Neural crest cell (in vitro differentiated cells): Measurements from ENCODE around the gene MC2R. TPM values are rescaled to one million over a fixed set of nuclear protein-coding genes. Genes with fewer than 3 reads are reported as not detected.

Source experiments
- DNase-seq: peaks from one replicate; pipeline ENCODE4 v3.0.0; 2021; ENCODE audit warnings: low read depth, mixed read lengths, low spot score
- H3K27ac Mint-ChIP-seq: one replicate; pipeline ENCODE4 v1.8.0; 2021; ENCODE audit warnings: mild to moderate bottlenecking, mixed read lengths; ENCODE audit not compliant: unreplicated experiment
- H3K27me3 Mint-ChIP-seq: 2 replicates; pipeline ENCODE4 v1.8.0; 2021; ENCODE audit warnings: low read depth, mild to moderate bottlenecking, mixed read lengths
- H3K36me3 Mint-ChIP-seq: 2 replicates; pipeline ENCODE4 v1.8.0; 2021; ENCODE audit warnings: low read depth, mild to moderate bottlenecking, mixed read lengths
- H3K4me1 Mint-ChIP-seq: 2 replicates; pipeline ENCODE4 v1.8.0; 2021; ENCODE audit warnings: mixed read lengths
- H3K4me3 Mint-ChIP-seq: one replicate; pipeline ENCODE4 v1.8.0; 2021; ENCODE audit warnings: mild to moderate bottlenecking, mixed read lengths
- H3K9me3 Mint-ChIP-seq: 2 replicates; pipeline ENCODE4 v1.8.0; 2021; ENCODE audit warnings: mixed read lengths
- total RNA-seq: library from RNA; stranded (reverse); gene quantifications from 2 replicates; pipeline ENCODE4 v1.2.1, GENCODE V29; 2021
- TF ChIP-seq, protein P1 (sequence below): fragments of 200-600 bp; sonication (generic); conservative IDR thresholded peaks from 2 replicates; pipeline ENCODE4 v1.5.0; 2021; ENCODE audit warnings: antibody characterized with exemption, mild to moderate bottlenecking

The MC2R gene
- total RNA-seq, 1 donor from 2014 or later, result not detected

DNA sequence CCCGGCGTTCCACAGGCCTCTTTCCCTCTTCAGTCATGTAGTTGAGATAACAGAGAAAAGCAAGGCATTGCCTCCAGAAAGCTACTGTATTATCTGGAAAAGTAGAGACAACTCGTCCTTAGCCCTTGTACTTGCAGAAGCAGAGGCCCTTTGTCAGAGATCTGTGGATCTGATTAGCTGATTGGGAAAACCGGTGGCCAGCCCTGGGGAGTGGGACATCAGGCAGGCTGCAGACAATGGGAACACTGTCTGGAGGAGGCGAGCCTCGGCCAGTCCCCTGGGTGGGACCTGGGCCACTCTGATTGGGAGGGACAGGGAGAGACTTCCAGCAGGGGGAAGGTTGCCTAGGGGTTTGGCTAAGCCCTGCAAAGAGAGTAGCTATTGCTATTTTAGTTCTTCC lies 1.2 kb upstream of the MC2R start:
- H3K27me3 Mint-ChIP-seq, result no peaks in the 10 kb centered on the region

DNA sequence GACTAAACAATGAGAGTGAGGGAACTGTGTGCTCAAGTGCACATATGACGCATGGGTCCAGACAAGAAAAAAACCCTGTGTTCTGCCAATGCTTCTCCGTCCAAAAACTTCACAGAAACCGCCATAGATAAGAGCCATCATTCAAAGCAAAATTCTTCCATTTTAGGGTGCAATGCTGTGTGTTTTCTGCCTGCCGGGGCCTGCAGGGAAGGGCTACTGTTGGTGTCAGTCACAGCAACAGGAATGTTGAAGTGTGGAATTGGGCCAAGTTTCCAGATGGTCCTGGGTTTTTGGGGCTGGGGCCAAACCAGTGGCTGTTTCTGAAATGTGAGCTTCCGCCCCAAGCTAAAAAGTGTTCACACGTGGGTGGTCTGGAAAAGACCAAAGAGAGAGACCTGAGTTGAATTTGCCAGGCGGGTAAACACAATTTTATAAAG lies 677 bp upstream of the MC2R start:
- Mint-ChIP-seq H3K9me3 (no peaks in the 10 kb centered on the region), H3K4me1 (peaks cover 11% of the 10 kb centered on the region), H3K27me3 (no peaks in the 10 kb centered on the region), H3K4me3 (no peak overlapping the region), H3K27ac (no peak overlapping the region), H3K36me3 (no peaks in the 10 kb centered on the region)
- DNase-seq, result no peak
- TF ChIP-seq, protein P1, sequence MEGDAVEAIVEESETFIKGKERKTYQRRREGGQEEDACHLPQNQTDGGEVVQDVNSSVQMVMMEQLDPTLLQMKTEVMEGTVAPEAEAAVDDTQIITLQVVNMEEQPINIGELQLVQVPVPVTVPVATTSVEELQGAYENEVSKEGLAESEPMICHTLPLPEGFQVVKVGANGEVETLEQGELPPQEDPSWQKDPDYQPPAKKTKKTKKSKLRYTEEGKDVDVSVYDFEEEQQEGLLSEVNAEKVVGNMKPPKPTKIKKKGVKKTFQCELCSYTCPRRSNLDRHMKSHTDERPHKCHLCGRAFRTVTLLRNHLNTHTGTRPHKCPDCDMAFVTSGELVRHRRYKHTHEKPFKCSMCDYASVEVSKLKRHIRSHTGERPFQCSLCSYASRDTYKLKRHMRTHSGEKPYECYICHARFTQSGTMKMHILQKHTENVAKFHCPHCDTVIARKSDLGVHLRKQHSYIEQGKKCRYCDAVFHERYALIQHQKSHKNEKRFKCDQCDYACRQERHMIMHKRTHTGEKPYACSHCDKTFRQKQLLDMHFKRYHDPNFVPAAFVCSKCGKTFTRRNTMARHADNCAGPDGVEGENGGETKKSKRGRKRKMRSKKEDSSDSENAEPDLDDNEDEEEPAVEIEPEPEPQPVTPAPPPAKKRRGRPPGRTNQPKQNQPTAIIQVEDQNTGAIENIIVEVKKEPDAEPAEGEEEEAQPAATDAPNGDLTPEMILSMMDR, result no peak

More for the DNA sequence above, 1.2 kb upstream of the MC2R start:
- TF ChIP-seq, protein P1, result no peak
- peak overlapping the region; percentile 57 for H3K27ac Mint-ChIP-seq
- no peaks in the 10 kb centered on the region for H3K36me3 Mint-ChIP-seq
- H3K4me1 Mint-ChIP-seq, result peaks cover 11% of the 10 kb centered on the region
- DNase-seq, result no peak
- no peak overlapping the region for H3K4me3 Mint-ChIP-seq
- no peaks in the 10 kb centered on the region for H3K9me3 Mint-ChIP-seq

DNA sequence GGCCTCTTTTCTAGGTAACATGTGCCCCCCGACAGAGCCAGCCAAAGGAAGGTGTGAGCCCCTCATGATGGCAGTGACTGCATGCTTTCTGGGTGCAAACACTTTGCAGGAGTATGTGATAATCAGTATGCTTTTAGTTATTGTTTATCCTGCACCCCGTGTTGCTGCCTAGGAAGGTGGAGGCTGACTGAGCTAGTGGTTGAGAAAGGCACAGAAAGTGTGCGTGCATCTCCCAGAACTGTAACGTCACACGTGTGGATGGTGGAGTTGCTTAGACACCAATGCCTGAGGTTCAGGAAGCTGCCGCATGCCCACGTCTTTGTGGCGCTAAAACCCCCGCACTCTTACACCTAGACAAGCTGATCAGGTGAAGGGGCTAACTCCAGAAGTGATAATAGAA lies 580 bp downstream of the MC2R start:
- Mint-ChIP-seq H3K27ac (no peak overlapping the region), H3K9me3 (no peaks in the 10 kb centered on the region), H3K4me1 (peaks cover 11% of the 10 kb centered on the region), H3K4me3 (no peak overlapping the region), H3K36me3 (no peaks in the 10 kb centered on the region), H3K27me3 (peaks cover 3% of the 10 kb centered on the region)
- TF ChIP-seq, protein P1, result no peak
- no peak for DNase-seq

DNA sequence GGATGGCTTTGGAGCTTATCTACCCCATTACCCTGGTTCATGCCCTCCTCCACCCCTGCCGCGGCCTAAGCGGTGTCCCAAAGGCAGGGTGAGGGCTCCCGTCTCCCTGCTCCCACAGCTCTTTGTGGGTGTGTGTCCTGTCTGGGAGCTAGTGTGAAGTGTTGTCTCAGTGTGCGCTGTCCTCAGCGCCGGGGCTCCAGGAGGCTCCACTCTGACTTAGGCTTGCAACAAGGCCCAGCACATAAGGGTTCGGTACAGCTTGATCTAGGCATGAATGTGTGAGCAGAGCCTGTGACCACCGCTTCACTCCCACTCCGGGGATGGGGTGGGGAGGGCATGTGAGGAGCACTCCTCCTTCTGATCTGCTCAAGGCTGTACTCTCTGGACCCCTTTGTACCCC lies 1.2 kb downstream of the MC2R start:
- Mint-ChIP-seq H3K27me3 (peaks cover 3% of the 10 kb centered on the region), H3K4me1 (peaks cover 11% of the 10 kb centered on the region), H3K4me3 (no peak overlapping the region), H3K9me3 (no peaks in the 10 kb centered on the region), H3K36me3 (no peaks in the 10 kb centered on the region), H3K27ac (no peak overlapping the region)
- TF ChIP-seq, protein P1, result no peak
- DNase-seq, result no peak

DNA sequence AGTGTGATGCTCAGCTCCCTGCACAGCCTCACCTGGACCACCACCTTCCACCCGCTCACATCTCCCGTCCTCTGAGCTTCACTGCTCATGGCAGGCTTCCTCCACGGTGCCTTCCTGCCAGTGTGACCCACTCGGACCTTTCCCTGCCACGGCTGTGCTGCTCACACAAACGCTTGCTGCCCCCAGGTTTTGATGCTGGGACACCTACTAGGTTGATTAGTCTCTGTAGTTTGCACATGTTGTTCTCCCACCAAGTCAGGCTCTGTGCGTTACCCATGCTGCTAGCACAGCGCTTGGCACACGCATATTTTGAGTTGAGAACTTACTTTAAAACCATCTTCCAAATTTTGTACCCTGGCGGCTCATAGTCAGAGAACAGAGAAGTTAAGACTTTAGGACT lies 2.1 kb downstream of the MC2R start:
- H3K27me3 Mint-ChIP-seq, result peaks cover 3% of the 10 kb centered on the region
- H3K4me1 Mint-ChIP-seq, result peaks cover 11% of the 10 kb centered on the region
- no peak for DNase-seq
- no peak overlapping the region for H3K4me3 Mint-ChIP-seq
- H3K36me3 Mint-ChIP-seq, result no peaks in the 10 kb centered on the region
- H3K9me3 Mint-ChIP-seq, result no peaks in the 10 kb centered on the region
- H3K27ac Mint-ChIP-seq, result no peak overlapping the region
- TF ChIP-seq, protein P1, result no peak

DNA sequence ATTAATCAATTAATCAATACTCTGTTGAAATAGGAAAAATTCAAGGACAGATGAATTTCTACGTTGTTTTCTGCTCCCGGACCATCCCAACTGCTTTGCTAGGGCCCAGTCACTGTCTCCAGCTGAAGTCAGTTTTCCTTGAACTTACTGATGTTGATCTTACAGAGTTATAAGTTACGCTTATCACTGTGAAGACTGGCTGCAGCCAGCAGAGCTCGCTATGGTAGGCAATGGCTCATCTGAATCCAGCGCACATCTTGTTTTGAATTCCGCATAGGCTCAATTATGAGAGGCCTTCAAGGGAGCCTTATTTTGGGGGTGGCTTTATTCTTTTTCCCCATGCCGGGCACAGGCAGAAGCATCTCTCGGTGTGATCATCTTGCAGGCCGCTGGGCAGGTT lies 2.7 kb downstream of the MC2R start:
- H3K27ac Mint-ChIP-seq, result no peak overlapping the region
- peaks cover 3% of the 10 kb centered on the region for H3K27me3 Mint-ChIP-seq
- H3K36me3 Mint-ChIP-seq, result no peaks in the 10 kb centered on the region
- H3K9me3 Mint-ChIP-seq, result no peaks in the 10 kb centered on the region
- TF ChIP-seq, protein P1, result no peak
- H3K4me3 Mint-ChIP-seq, result no peak overlapping the region
- no peak for DNase-seq
- peaks cover 11% of the 10 kb centered on the region for H3K4me1 Mint-ChIP-seq
